Measurements from ENCODE around the gene PLXNA1.

PLXNA1 gene

DNA sequence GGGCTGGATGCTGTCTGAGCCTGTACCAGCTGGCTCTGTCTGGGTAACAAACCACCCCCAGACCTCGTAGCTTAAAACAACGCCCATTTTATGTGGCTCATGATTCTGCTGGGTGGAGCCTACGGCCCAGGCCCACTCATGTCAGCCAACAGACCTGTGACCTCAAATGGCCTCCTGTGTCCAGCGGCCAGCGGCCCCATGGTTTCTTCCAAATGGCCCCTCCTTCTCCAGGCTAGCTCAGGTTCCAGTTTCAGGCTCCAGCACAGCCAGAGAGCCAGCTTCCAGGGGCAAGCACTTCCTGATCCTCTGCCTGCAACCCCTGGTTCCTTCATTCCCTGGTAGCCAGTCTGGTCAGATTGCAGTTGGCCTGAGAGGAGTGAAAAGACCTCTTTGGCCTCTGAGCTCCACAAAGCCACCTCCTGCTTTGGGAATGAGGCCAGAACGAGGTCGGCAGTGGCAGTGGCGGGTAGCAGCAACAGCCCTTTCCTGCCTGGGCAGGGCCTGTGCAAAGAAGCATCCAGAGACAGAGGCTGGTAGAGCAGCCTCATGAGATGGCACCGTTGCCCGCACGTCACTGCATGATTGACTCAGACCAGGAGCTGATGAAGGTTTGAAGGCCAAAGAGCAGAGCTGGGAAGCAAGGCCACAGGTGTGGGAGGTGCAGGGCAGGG is 21.0 kb upstream of the PLXNA1 start:
- POLR2A ChIA-PET, result no interaction called here
- Histone ChIP-seq H3K27ac (ENCODE audit: extremely low read depth, low read depth, low read length) (no peak overlapping the region), H3K9me3 (ENCODE audit: control insufficient read depth, insufficient read depth, low read depth, low read length) (no peaks in the 10 kb centered on the region), H3K36me3 (ENCODE audit: control insufficient read depth in 2 of 2, insufficient read depth in 1 of 2, low read length in 2 of 2) (no peaks in the 10 kb centered on the region), H3K4me1 (ENCODE audit: control insufficient read depth, insufficient read depth, low read length) (no peaks in the 10 kb centered on the region), H3K4me3 (ENCODE audit: low read depth, low read length) (no peak overlapping the region)
- TF ChIP-seq, protein P1, sequence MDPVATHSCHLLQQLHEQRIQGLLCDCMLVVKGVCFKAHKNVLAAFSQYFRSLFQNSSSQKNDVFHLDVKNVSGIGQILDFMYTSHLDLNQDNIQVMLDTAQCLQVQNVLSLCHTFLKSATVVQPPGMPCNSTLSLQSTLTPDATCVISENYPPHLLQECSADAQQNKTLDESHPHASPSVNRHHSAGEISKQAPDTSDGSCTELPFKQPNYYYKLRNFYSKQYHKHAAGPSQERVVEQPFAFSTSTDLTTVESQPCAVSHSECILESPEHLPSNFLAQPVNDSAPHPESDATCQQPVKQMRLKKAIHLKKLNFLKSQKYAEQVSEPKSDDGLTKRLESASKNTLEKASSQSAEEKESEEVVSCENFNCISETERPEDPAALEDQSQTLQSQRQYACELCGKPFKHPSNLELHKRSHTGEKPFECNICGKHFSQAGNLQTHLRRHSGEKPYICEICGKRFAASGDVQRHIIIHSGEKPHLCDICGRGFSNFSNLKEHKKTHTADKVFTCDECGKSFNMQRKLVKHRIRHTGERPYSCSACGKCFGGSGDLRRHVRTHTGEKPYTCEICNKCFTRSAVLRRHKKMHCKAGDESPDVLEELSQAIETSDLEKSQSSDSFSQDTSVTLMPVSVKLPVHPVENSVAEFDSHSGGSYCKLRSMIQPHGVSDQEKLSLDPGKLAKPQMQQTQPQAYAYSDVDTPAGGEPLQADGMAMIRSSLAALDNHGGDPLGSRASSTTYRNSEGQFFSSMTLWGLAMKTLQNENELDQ (tag by site-specific recombination; IDR thresholded peaks at IDR 0.05; ENCODE audit: low read depth), result no peak
- TF ChIP-seq TRIM28 (IDR thresholded peaks at IDR 0.05; ENCODE audit: borderline replicate concordance, low read length) (no peak), ZNF302 (tag by site-specific recombination; IDR thresholded peaks at IDR 0.05; ENCODE audit: low read depth) (no peak), ZNF202 (tag by site-specific recombination; IDR thresholded peaks at IDR 0.05; ENCODE audit: borderline replicate concordance) (no peak), FEZF1 (tag by site-specific recombination; IDR thresholded peaks at IDR 0.05) (no peak), ZNF600 (tag by site-specific recombination; IDR thresholded peaks at IDR 0.05) (no peak), ZNF830 (tag by site-specific recombination; IDR thresholded peaks at IDR 0.05; ENCODE audit: low read depth) (no peak), ZNF138 (tag by site-specific recombination; IDR thresholded peaks at IDR 0.05; ENCODE audit: borderline replicate concordance) (no peak)
- TF ChIP-seq, protein P2, sequence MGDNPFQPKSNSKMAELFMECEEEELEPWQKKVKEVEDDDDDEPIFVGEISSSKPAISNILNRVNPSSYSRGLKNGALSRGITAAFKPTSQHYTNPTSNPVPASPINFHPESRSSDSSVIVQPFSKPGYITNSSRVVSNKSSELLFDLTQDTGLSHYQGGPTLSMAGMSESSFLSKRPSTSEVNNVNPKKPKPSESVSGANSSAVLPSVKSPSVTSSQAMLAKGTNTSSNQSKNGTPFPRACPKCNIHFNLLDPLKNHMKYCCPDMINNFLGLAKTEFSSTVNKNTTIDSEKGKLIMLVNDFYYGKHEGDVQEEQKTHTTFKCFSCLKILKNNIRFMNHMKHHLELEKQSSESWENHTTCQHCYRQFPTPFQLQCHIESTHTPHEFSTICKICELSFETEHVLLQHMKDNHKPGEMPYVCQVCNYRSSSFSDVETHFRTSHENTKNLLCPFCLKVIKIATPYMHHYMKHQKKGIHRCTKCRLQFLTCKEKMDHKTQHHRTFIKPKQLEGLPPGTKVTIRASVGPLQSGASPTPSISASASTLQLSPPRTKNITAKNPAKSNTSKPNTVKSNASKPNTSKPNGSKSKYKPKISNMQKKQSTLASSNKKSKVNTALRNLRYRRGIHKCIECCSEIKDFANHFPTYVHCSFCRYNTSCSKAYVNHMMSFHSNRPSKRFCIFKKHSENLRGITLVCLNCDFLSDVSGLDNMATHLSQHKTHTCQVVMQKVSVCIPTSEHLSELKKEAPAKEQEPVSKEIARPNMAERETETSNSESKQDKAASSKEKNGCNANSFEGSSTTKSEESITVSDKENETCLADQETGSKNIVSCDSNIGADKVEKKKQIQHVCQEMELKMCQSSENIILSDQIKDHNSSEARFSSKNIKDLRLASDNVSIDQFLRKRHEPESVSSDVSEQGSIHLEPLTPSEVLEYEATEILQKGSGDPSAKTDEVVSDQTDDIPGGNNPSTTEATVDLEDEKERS (tag by site-specific recombination; IDR thresholded peaks at IDR 0.05), result no peak
- CTCF ChIA-PET, result no interaction called here

DNA sequence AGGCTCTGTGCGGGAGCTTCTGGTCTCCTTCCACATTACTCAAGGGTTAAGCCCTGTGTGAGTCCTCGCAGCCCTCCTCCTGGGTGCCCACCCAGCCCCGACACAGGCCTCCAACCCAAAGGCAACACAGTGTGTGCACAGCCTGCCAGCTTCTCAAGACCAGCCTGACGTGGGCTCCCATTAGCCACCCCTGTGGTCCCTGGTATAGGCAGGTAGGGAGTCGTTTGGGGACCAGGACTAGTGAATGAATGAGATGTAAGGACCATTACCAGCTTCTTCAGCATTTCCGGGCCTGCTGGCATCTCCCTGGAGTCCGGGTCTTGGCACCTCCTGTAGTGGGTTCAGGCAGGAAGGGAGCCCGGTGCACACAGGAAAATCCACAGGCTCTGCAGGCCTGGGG is 20.2 kb upstream of the PLXNA1 start:
- H3K4me1 ChIP-seq (ENCODE audit: control insufficient read depth, insufficient read depth, low read length), result no peaks in the 10 kb centered on the region
- no peak overlapping the region for H3K4me3 ChIP-seq (ENCODE audit: low read depth, low read length)
- ChIA-PET CTCF (no interaction called here), POLR2A (no interaction called here)
- H3K27ac ChIP-seq (ENCODE audit: extremely low read depth, low read depth, low read length), result no peak overlapping the region
- TF ChIP-seq ZNF48 (tag by site-specific recombination; IDR thresholded peaks at IDR 0.05), result no peak
- no peak for TF ChIP-seq ZNF202 (tag by site-specific recombination; IDR thresholded peaks at IDR 0.05; ENCODE audit: borderline replicate concordance)
- no peaks in the 10 kb centered on the region for H3K36me3 ChIP-seq (ENCODE audit: control insufficient read depth in 2 of 2, insufficient read depth in 1 of 2, low read length in 2 of 2)
- H3K9me3 ChIP-seq (ENCODE audit: control insufficient read depth, insufficient read depth, low read depth, low read length), result no peaks in the 10 kb centered on the region

DNA sequence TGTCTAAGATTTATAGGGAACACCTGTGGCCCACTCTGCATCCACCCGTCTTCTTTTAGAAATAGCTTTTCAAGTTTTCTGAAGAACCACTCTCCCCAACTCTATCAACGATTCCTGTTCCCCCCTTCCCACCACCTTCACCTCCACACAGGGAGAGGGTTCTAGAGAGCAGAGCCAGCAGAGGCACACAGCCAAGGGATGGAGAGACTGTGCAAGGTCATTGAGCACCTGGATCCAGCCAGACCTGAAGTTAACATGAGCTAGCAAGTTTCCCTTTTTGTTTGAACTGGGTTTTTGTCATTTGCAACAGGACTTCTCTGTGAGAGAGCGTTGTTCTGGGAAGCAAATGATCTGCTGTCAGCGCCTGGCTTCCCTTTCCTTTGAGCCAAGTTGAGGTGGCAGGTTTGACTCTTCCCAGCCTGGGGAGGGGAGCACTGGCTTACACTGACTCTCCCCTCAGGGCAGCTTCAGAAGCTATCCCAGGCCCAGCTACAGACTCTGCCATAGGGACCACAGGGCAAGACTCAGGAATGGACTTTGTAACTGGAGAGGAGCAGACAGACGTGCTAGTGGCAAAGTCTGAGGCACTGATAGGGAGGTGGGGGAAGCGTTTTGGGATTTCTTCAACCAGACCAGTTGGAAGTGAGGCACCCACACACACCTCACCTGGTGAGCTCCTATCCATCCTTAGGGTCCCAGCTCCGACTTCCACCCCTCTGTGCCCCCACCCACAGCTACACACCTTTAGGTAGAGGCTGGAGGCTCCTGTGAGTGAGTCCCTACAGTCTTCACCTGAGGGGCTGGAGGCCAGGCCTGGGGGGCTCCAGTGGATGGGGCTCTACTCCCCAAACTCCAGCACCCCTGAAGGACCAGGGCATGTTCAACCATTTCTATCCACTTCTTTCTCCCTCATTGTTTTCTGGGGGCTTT is 19.4 kb upstream of the PLXNA1 start:
- Histone ChIP-seq H3K4me1 (ENCODE audit: control insufficient read depth, insufficient read depth, low read length) (no peaks in the 10 kb centered on the region), H3K36me3 (ENCODE audit: control insufficient read depth in 2 of 2, insufficient read depth in 1 of 2, low read length in 2 of 2) (no peaks in the 10 kb centered on the region), H3K4me3 (ENCODE audit: low read depth, low read length) (no peak overlapping the region), H3K9me3 (ENCODE audit: control insufficient read depth, insufficient read depth, low read depth, low read length) (no peaks in the 10 kb centered on the region), H3K27ac (ENCODE audit: extremely low read depth, low read depth, low read length) (no peak overlapping the region)
- CTCF ChIA-PET, result no interaction called here
- POLR2A ChIA-PET, result no interaction called here
- no peak for TF ChIP-seq ZNF341 (tag by site-specific recombination; IDR thresholded peaks at IDR 0.05; ENCODE audit: low read depth)
- no peak for TF ChIP-seq ZNF155 (tag by site-specific recombination; IDR thresholded peaks at IDR 0.05)
- TF ChIP-seq ZNF114 (tag by site-specific recombination; IDR thresholded peaks at IDR 0.05), result no peak
- TF ChIP-seq ZNF426 (tag by site-specific recombination; IDR thresholded peaks at IDR 0.05), result no peak
- TF ChIP-seq ZNF302 (tag by site-specific recombination; IDR thresholded peaks at IDR 0.05; ENCODE audit: low read depth), result no peak
- TF ChIP-seq HOXA7 (CRISPR knock-in tag; IDR thresholded peaks at IDR 0.05; ENCODE audit: borderline replicate concordance), result no peak
- TF ChIP-seq ZNF670 (tag by site-specific recombination; IDR thresholded peaks at IDR 0.05; ENCODE audit: low read depth), result no peak
- TF ChIP-seq, protein P3, sequence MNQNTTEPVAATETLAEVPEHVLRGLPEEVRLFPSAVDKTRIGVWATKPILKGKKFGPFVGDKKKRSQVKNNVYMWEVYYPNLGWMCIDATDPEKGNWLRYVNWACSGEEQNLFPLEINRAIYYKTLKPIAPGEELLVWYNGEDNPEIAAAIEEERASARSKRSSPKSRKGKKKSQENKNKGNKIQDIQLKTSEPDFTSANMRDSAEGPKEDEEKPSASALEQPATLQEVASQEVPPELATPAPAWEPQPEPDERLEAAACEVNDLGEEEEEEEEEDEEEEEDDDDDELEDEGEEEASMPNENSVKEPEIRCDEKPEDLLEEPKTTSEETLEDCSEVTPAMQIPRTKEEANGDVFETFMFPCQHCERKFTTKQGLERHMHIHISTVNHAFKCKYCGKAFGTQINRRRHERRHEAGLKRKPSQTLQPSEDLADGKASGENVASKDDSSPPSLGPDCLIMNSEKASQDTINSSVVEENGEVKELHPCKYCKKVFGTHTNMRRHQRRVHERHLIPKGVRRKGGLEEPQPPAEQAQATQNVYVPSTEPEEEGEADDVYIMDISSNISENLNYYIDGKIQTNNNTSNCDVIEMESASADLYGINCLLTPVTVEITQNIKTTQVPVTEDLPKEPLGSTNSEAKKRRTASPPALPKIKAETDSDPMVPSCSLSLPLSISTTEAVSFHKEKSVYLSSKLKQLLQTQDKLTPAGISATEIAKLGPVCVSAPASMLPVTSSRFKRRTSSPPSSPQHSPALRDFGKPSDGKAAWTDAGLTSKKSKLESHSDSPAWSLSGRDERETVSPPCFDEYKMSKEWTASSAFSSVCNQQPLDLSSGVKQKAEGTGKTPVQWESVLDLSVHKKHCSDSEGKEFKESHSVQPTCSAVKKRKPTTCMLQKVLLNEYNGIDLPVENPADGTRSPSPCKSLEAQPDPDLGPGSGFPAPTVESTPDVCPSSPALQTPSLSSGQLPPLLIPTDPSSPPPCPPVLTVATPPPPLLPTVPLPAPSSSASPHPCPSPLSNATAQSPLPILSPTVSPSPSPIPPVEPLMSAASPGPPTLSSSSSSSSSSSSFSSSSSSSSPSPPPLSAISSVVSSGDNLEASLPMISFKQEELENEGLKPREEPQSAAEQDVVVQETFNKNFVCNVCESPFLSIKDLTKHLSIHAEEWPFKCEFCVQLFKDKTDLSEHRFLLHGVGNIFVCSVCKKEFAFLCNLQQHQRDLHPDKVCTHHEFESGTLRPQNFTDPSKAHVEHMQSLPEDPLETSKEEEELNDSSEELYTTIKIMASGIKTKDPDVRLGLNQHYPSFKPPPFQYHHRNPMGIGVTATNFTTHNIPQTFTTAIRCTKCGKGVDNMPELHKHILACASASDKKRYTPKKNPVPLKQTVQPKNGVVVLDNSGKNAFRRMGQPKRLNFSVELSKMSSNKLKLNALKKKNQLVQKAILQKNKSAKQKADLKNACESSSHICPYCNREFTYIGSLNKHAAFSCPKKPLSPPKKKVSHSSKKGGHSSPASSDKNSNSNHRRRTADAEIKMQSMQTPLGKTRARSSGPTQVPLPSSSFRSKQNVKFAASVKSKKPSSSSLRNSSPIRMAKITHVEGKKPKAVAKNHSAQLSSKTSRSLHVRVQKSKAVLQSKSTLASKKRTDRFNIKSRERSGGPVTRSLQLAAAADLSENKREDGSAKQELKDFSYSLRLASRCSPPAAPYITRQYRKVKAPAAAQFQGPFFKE (tag by site-specific recombination; IDR thresholded peaks at IDR 0.05; ENCODE audit: borderline replicate concordance), result no peak
- TF ChIP-seq ZNF48 (tag by site-specific recombination; IDR thresholded peaks at IDR 0.05), result no peak

Measured in HEK293 (cell line).